Upper lobe of right lung (tissue), 1 donor: Measurements from ENCODE around the gene MICU2. TPM values are rescaled to one million over a fixed set of nuclear protein-coding genes. Genes with fewer than 3 reads are reported as not detected.
A peak's percentile ranks its signal among the peaks of the same experiment; 100 is the strongest.

Source experiments
- ATAC-seq: fragments of 200-7000 bp; cut with Tn5 transposase; one replicate; pipeline ENCODE4 v1.9.1; 2020; ENCODE audit warnings: mild to moderate bottlenecking, moderate library complexity
- DNase-seq: peaks from one replicate; pipeline ENCODE4 v3.0.0-alpha.2; 2020
- H3K27ac ChIP-seq: fragments of 200-600 bp; one replicate; pipeline ENCODE4 v1.8.0; 2022
- H3K27me3 ChIP-seq: fragments of 200-600 bp; one replicate; pipeline ENCODE4 v1.8.0; 2022; ENCODE audit warnings: mild to moderate bottlenecking
- H3K36me3 ChIP-seq: fragments of 200-600 bp; one replicate; pipeline ENCODE4 v1.8.0; 2022
- H3K4me1 ChIP-seq: fragments of 200-600 bp; one replicate; pipeline ENCODE4 v1.8.0; 2022
- H3K4me3 ChIP-seq: fragments of 200-600 bp; one replicate; pipeline ENCODE4 v1.8.0; 2022; ENCODE audit warnings: mild to moderate bottlenecking
- H3K9me3 ChIP-seq: fragments of 200-600 bp; one replicate; pipeline ENCODE4 v1.8.0; 2022
- CTCF ChIP-seq: fragments of 200-600 bp; IDR thresholded peaks from one replicate; pipeline ENCODE4 v1.8.0; 2022; ENCODE audit warnings: antibody characterized with exemption
- intact Hi-C: fragments of 100-400 bp; cut with DNase I; formaldehyde crosslinking; loops from one replicate; pipeline ENCODE4 v1.11.0; 2022
- total RNA-seq: library from RNA; stranded (reverse); fragmentation: NEBNext Ultra II Directional; extraction: Animal tissue kit (Norgen Biotek cat#: 25700); gene quantifications from one replicate; pipeline ENCODE4 v1.2.1, GENCODE V29; 2021
- donor health status: DM: no; HTN: yes; CAD: no; lungs with severe emphysema.

Gene MICU2
- total RNA-seq, 1 donor from 2014 or later: 30.7 TPM

- H3K9me3 ChIP-seq: no peaks in the 10 kb centered on the region
- peak overlapping the region; percentile 62 for H3K27ac ChIP-seq
- H3K4me3 ChIP-seq: no peak overlapping the region
- H3K36me3 ChIP-seq: no peaks in the 10 kb centered on the region
- H3K27me3 ChIP-seq: no peaks in the 10 kb centered on the region
- TF ChIP-seq CTCF: no peak
- intact Hi-C loops: no loop called here
- ATAC-seq (peak; percentile 98), DNase-seq (peak; percentile 65)
- H3K4me1 ChIP-seq: no peaks in the 10 kb centered on the region
Measured at GRCh38 chr13:21465710-21466160, 138.2 kb downstream of the MICU2 start.

GRCh38 chr13:21463424-21463823, 140.5 kb downstream of the MICU2 start:
- Histone ChIP-seq H3K9me3 (no peaks in the 10 kb centered on the region), H3K4me1 (no peaks in the 10 kb centered on the region), H3K27ac (no peak overlapping the region), H3K4me3 (no peak overlapping the region), H3K36me3 (no peaks in the 10 kb centered on the region), H3K27me3 (no peaks in the 10 kb centered on the region)
- intact Hi-C loops: no loop called here
- ATAC-seq (no peak), DNase-seq (no peak)
- TF ChIP-seq CTCF: no peak

GRCh38 chr13:21461131-21461530, 142.8 kb downstream of the MICU2 start:
- DNase-seq (no peak), ATAC-seq (no peak)
- Histone ChIP-seq H3K4me3 (no peak overlapping the region), H3K27ac (no peak overlapping the region), H3K27me3 (no peaks in the 10 kb centered on the region), H3K36me3 (no peaks in the 10 kb centered on the region), H3K4me1 (peaks cover 20% of the 10 kb centered on the region), H3K9me3 (no peaks in the 10 kb centered on the region)
- intact Hi-C loops: no loop called here
- TF ChIP-seq CTCF: no peak

GRCh38 chr13:21458813-21459701, 144.9 kb downstream of the MICU2 start, which contains the start of gene ZDHHC20:
Gene ZDHHC20 (minus strand): TSS chr13:21459303. CDS start chr13:21459171, 132 bp downstream.
- Histone ChIP-seq H3K36me3 (no peaks in the 10 kb centered on the region), H3K4me1 (peaks cover 20% of the 10 kb centered on the region), H3K4me3 (peak within 1 kb of the TSS; percentile 77), H3K27me3 (no peaks in the 10 kb centered on the region), H3K9me3 (no peaks in the 10 kb centered on the region), H3K27ac (peak within 1 kb of the TSS; percentile 93)
- DNase-seq (peak; percentile 94), ATAC-seq (peak; percentile 98)
- intact Hi-C loops: no loop called here
- TF ChIP-seq CTCF: no peak

GRCh38 chr13:21458451-21458812, 145.5 kb downstream of the MICU2 start:
- peak; percentile 40 for ATAC-seq
- H3K36me3 ChIP-seq: no peaks in the 10 kb centered on the region
- DNase-seq: peak; percentile 80
- H3K4me3 ChIP-seq: peak overlapping the region; percentile 77
- H3K27me3 ChIP-seq: no peaks in the 10 kb centered on the region
- intact Hi-C loops: no loop called here
- peaks cover 20% of the 10 kb centered on the region for H3K4me1 ChIP-seq
- no peaks in the 10 kb centered on the region for H3K9me3 ChIP-seq
- H3K27ac ChIP-seq: peak overlapping the region; percentile 93
- TF ChIP-seq CTCF: no peak
